Keratinocyte (primary cell): ENCODE data around the gene MUC2.

ENCODE experiments used
- EZH2 ChIP-seq: IDR thresholded peaks from one replicate; pipeline ENCODE4 v1.6.1; 2012; ENCODE audit warnings: inconsistent platforms, mild to moderate bottlenecking, low read length, moderate library complexity
- TF ChIP-seq, protein P1 (sequence below), 3 experiments: IDR thresholded peaks in 1 of 3; conservative IDR thresholded peaks in 1 of 3; optimal IDR thresholded peaks in 1 of 3; 2 replicates in 2 of 3; 3 replicates in 1 of 3; pipeline versions ENCODE3 to v1.5.1; 2011; ENCODE audit warnings: low read length in 3 of 3, mild to moderate bottlenecking in 3 of 3, moderate library complexity in 2 of 3, control low read depth in 1 of 3, inconsistent platforms in 1 of 3; ENCODE audit not compliant: insufficient read depth in 2 of 3; ENCODE audit errors: extremely low read depth in 1 of 3

DNA sequence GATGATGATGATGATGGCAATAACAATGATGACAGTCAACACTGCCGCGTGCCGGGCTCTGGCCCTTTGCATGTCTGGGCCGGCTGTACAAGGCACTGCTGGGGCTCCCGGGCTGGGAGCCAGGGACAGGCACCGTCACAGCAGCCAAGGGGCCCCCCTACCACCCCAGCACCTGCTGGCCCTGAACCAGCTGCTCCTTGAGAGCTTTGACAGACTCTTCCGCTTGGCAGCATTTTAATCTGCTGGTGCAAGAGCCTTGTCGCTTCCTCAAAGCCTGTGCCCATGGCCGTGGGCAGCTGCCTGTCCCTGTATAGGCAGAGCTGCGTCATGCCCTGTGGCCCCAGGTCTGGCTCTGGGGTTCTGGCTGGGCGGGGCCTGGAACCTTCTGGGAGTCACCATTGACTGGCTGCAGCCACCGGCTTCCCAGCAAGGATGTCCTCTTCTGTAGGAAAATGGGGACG lies 25.2 kb upstream of the MUC2 start:
- TF ChIP-seq EZH2: no peak
- TF ChIP-seq, protein P1, sequence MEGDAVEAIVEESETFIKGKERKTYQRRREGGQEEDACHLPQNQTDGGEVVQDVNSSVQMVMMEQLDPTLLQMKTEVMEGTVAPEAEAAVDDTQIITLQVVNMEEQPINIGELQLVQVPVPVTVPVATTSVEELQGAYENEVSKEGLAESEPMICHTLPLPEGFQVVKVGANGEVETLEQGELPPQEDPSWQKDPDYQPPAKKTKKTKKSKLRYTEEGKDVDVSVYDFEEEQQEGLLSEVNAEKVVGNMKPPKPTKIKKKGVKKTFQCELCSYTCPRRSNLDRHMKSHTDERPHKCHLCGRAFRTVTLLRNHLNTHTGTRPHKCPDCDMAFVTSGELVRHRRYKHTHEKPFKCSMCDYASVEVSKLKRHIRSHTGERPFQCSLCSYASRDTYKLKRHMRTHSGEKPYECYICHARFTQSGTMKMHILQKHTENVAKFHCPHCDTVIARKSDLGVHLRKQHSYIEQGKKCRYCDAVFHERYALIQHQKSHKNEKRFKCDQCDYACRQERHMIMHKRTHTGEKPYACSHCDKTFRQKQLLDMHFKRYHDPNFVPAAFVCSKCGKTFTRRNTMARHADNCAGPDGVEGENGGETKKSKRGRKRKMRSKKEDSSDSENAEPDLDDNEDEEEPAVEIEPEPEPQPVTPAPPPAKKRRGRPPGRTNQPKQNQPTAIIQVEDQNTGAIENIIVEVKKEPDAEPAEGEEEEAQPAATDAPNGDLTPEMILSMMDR (optimal IDR thresholded peaks at IDR 0.05 in 1 of 3, IDR thresholded peaks at IDR 0.05 in 1 of 3, conservative IDR thresholded peaks at IDR 0.05 in 1 of 3; ENCODE audit: extremely low read depth in 1 of 3, insufficient read depth in 2 of 3, low read length in 3 of 3): no peak
